Prostate gland (tissue), 2 donors: ENCODE data around the gene C1orf210. TPM values are rescaled to one million over a fixed set of nuclear protein-coding genes. Genes with fewer than 3 reads are reported as not detected.

ENCODE experiments used
- DNase-seq: peaks from one replicate; pipeline ENCODE4 v3.0.0-alpha.2; 2019; ENCODE audit warnings: low spot score
- H3K27ac ChIP-seq, 2 donors: fragments of 200-600 bp; sonication (generic); 2 replicates each; pipeline ENCODE4 v1.5.1; 2017 to 2019
- H3K27me3 ChIP-seq: fragments of 200-600 bp; sonication (generic); replicated peaks from 2 replicates; pipeline ENCODE4 v1.5.1; 2019; ENCODE audit not compliant: insufficient read depth
- H3K36me3 ChIP-seq, 2 donors: fragments of 200-600 bp; sonication (generic); 1 replicate in 1 of 2; 2 replicates in 1 of 2; pipeline versions ENCODE4 v1.5.1 to v1.8.1; 2017 to 2019
- H3K4me1 ChIP-seq: fragments of 200-600 bp; sonication (generic); replicated peaks from 2 replicates; pipeline ENCODE4 v1.5.1; 2019
- H3K4me3 ChIP-seq, 2 donors: fragments of 200-600 bp; sonication (generic); 2 replicates each; pipeline ENCODE4 v1.5.1; 2017 to 2019
- H3K9me3 ChIP-seq: fragments of 200-600 bp; sonication (generic); 2 replicates; pipeline ENCODE4 v1.5.1; 2017
- CTCF ChIP-seq, 4 experiments: fragments of 200-600 bp in 2 of 4; fragments of 450-650 bp in 2 of 4; sonication (generic) in 2 of 4; IDR thresholded peaks; 1 replicate in 3 of 4; 2 replicates in 1 of 4; pipeline ENCODE4 v1.5.1; 2016 to 2019; ENCODE audit warnings: antibody characterized with exemption in 4 of 4, mild to moderate bottlenecking in 2 of 4, moderate library complexity in 2 of 4
- POLR2A ChIP-seq: fragments of 450-650 bp; IDR thresholded peaks from one replicate; pipeline ENCODE4 v1.6.1; 2016; ENCODE audit warnings: antibody characterized with exemption, mild to moderate bottlenecking
- POLR2AphosphoS5 ChIP-seq: sonication (generic); formaldehyde crosslinking; IDR thresholded peaks from one replicate; pipeline ENCODE4 v1.6.1; 2017; ENCODE audit warnings: antibody characterized with exemption
- WGBS: methylation state at CpG from one replicate; pipeline ENCODE4 v1.1.5; 2018; 5-methylcytosine and 5-hydroxymethylcytosine counted together
- intact Hi-C: fragments of 100-400 bp; cut with DNase I; formaldehyde crosslinking; loops from one replicate; pipeline ENCODE4 v1.14.2; 2022
- total RNA-seq, 2 donors: library from RNA; depleted of rRNA; stranded (reverse); fragments of >200 nt; gene quantifications; one replicate each; pipeline ENCODE4 v1.1.0, GENCODE V29; 2016

The C1orf210 gene
- 10 to 100 TPM in 1 of 2 donors, 1 to 10 TPM in 1; 5.5 to 21.7 TPM for total RNA-seq

DNA sequence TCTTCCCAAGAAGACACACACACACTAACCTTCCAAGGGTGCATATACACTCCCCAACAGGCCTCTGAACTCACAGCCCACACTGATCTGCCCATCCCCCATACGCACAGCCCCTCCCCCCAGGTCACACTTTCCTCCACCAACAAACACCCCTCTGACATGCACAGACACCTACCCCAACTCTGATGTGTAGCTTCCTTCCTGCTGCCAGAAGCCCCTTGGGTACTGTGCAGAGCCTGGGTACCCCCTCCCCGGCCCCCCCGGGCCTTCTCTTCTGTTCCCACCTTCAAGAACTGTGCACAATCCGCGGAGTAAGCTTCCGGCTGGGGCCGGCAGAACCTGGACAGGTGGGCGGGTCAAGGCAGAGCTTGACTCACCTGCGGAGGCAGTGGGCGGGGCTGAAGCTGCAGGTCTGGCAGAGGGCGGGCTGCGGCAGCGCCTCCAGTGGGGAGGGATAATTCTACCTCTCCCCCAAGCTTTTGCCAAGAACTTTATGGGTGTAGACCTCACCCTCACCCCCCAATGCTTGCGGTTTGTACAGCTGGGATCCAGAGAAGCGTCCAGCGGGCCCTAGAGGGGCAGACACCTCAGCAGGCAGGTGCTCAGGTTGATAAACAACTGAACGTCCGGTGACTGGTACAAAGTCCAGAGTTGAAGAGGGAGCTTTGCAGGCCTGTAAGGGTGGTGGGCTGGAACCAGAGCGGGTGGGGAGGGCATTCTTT lies at the start of gene C1orf210:
Gene C1orf210, minus strand, starts transcription at position 313 of the 722 bp plus-strand sequence. CDS start 2,311 bp downstream, outside the sequence.
- peak within 1 kb of the TSS; percentile 37 to 53 for H3K27ac ChIP-seq
- intact Hi-C loops = no loop called here
- peak within 1 kb of the TSS; percentile 35 to 46 for H3K4me3 ChIP-seq
- no peaks in the 10 kb centered on the region for H3K36me3 ChIP-seq
- no peaks in the 10 kb centered on the region for H3K9me3 ChIP-seq
- no peaks in the 10 kb centered on the region for H3K27me3 ChIP-seq
- peak in 3 of 4 experiments; percentile 38 to 73 (median 72) for TF ChIP-seq CTCF (IDR thresholded peaks at IDR 0.05)
- peak; percentile 75 for TF ChIP-seq POLR2AphosphoS5
- peak; percentile 54 for TF ChIP-seq POLR2A
- no peaks in the 10 kb centered on the region for H3K4me1 ChIP-seq
- DNase-seq = peak; percentile 91
- 42% methylated on average over 19 of the region's 19 CpGs for WGBS

- TF ChIP-seq CTCF (IDR thresholded peaks at IDR 0.05) (no peak), POLR2A (no peak), POLR2AphosphoS5 (no peak)
- intact Hi-C loops = no loop called here
- 77% methylated on average over 7 of the region's 7 CpGs for WGBS
- no peaks in the 10 kb centered on the region for H3K36me3 ChIP-seq
- DNase-seq = no peak
- H3K9me3 ChIP-seq = no peaks in the 10 kb centered on the region
- H3K4me3 ChIP-seq = no peak overlapping the region
- H3K27me3 ChIP-seq = no peaks in the 10 kb centered on the region
- H3K4me1 ChIP-seq = no peaks in the 10 kb centered on the region
- no peak overlapping the region for H3K27ac ChIP-seq
Measured at GRCh38 chr1:43334453-43335205, 49.2 kb upstream of the C1orf210 start.

- no peaks in the 10 kb centered on the region for H3K27me3 ChIP-seq
- no peak overlapping the region for H3K27ac ChIP-seq
- 81% methylated on average over 5 of the region's 5 CpGs for WGBS
- TF ChIP-seq POLR2A (no peak), CTCF (IDR thresholded peaks at IDR 0.05) (no peak), POLR2AphosphoS5 (no peak)
- H3K9me3 ChIP-seq = no peaks in the 10 kb centered on the region
- intact Hi-C loops = no loop called here
- no peaks in the 10 kb centered on the region for H3K36me3 ChIP-seq
- no peaks in the 10 kb centered on the region for H3K4me1 ChIP-seq
- H3K4me3 ChIP-seq = no peak overlapping the region
- DNase-seq = no peak
Measured at GRCh38 chr1:43331688-43332087, 46.3 kb upstream of the C1orf210 start.

DNA sequence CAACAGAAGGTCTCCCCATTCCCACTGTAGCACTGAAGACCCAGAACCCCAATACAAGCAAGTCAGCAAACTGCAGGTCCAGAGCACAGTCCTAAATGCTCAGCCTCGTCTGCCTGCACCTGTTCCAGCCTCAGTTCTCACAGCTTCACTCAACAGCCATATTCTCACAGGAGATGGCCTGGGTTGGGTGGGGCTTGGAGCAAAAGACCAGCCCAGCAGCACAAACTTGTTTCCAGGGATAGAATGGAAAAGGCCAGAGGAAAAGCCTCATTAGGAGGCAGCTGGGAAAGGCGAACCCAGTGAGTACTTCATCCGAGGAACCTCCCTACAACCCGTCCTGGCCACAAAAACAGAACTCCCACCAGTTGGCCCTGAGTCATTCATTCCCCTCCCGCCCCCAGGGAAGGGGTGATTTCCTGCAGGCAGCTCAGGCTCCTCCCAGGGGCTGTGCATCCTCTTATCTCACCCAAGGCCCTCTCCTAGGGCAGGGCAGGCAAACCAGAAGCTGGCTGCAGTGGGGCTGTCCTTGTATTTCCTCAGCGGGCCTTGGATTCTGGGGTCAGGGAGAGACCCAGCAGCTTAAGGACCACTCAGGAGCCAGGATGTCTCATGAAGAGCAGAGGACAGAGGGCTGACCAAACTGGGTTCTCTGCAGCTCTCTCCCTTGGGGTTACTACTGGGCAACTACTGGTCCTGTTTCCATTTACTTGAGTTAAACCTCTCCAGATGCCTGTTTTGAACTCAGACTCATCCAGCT lies 44.8 kb upstream of the C1orf210 start:
- H3K4me3 ChIP-seq = no peak overlapping the region
- intact Hi-C loops = no loop called here
- no peaks in the 10 kb centered on the region for H3K27me3 ChIP-seq
- H3K9me3 ChIP-seq = no peaks in the 10 kb centered on the region
- TF ChIP-seq CTCF (IDR thresholded peaks at IDR 0.05) = no peak
- no peak for TF ChIP-seq POLR2AphosphoS5
- TF ChIP-seq POLR2A = no peak
- H3K27ac ChIP-seq = no peak overlapping the region
- WGBS = 61% methylated on average over 6 of the region's 6 CpGs
- H3K36me3 ChIP-seq = no peaks in the 10 kb centered on the region
- no peak for DNase-seq
- H3K4me1 ChIP-seq = no peaks in the 10 kb centered on the region
